HG03457 (cell line): Measurements from ENCODE around the gene ART3.

Experiments
- ATAC-seq: cut with Tn5 transposase; IDR thresholded peaks from one replicate; pipeline ENCODE4 v1.9.1; 2021; ENCODE audit warnings: moderate number of reproducible peaks; ENCODE audit not compliant: unreplicated experiment

Gene ART3

GRCh38 chr4:76144546-76144945 lies 70.0 kb downstream of the ART3 start:
- no peak for ATAC-seq

GRCh38 chr4:76147454-76148141 lies 73.1 kb downstream of the ART3 start:
- peak; percentile 22 for ATAC-seq

- ATAC-seq = peak; percentile 98
These were observed 73.8 kb downstream of the ART3 start, which contains the start of gene NUP54 for GRCh38 chr4:76148142-76148865. NUP54 (minus strand) TSS chr4:76148397; CDS start chr4:76148374, 23 bp downstream.

- no peak for ATAC-seq
These were observed 78.8 kb downstream of the ART3 start for GRCh38 chr4:76153356-76153755.

- ATAC-seq = no peak
These were observed 81.5 kb downstream of the ART3 start for GRCh38 chr4:76155979-76156378.

GRCh38 chr4:76156635-76157034 lies 82.1 kb downstream of the ART3 start:
- ATAC-seq = no peak

- no peak for ATAC-seq
These were observed 85.8 kb downstream of the ART3 start for GRCh38 chr4:76160355-76160754.
